HepG2 (cell line): Measurements from ENCODE around the gene GMPPB. TPM values are rescaled to one million over a fixed set of nuclear protein-coding genes. Genes with fewer than 3 reads are reported as not detected.

ENCODE experiments used
- ARNT ChIP-seq: fragments of 450-650 bp; IDR thresholded peaks from 2 replicates; pipeline ENCODE4 v1.6.1; 2017
- BATF2 ChIP-seq: sonication (generic); formaldehyde crosslinking; IDR thresholded peaks from 2 replicates; pipeline ENCODE4 v1.8.0; 2022; ENCODE audit warnings: mild to moderate bottlenecking, missing genetic modification reagents, moderate library complexity
- FOXC1 ChIP-seq: sonication (generic); formaldehyde crosslinking; IDR thresholded peaks from 2 replicates; pipeline ENCODE4 v1.8.0; 2022; ENCODE audit warnings: mild to moderate bottlenecking, missing genetic modification reagents, borderline replicate concordance
- HMGXB3 ChIP-seq: sonication (generic); formaldehyde crosslinking; IDR thresholded peaks from 2 replicates; pipeline ENCODE4 v1.4.0; 2020; ENCODE audit warnings: missing genetic modification reagents, borderline replicate concordance
- PTBP1 ChIP-seq: fragments of 200-400 bp; formaldehyde crosslinking; IDR thresholded peaks from 2 replicates; pipeline ENCODE4 v1.6.1; 2018; ENCODE audit warnings: low read length, low read depth; ENCODE audit not compliant: poor library complexity, severe bottlenecking
- RNF219 ChIP-seq: sonication (generic); formaldehyde crosslinking; IDR thresholded peaks from 2 replicates; pipeline ENCODE4 v1.5.0; 2020; ENCODE audit warnings: mild to moderate bottlenecking, missing genetic modification reagents
- TCF7 ChIP-seq: sonication (generic); IDR thresholded peaks from 2 replicates; pipeline ENCODE4 v1.6.1; 2016; ENCODE audit warnings: antibody characterized with exemption, low read depth
- ZBTB7B ChIP-seq: sonication (generic); formaldehyde crosslinking; IDR thresholded peaks from 2 replicates; pipeline ENCODE4 v1.4.0; 2020; ENCODE audit warnings: missing genetic modification reagents
- ZNF10 ChIP-seq: sonication (generic); formaldehyde crosslinking; IDR thresholded peaks from 2 replicates; pipeline ENCODE4 v1.4.0; 2020; ENCODE audit warnings: mild to moderate bottlenecking, low read depth, missing genetic modification reagents, borderline replicate concordance
- ZNF256 ChIP-seq: sonication (generic); formaldehyde crosslinking; conservative IDR thresholded peaks from 2 replicates; pipeline ENCODE4 v1.4.0; 2020; ENCODE audit warnings: missing genetic modification reagents
- ZNF282 ChIP-seq: fragments of 450-650 bp; IDR thresholded peaks from 2 replicates; pipeline ENCODE4 v1.6.1; 2018; ENCODE audit not compliant: partially characterized antibody
- ZNF572 ChIP-seq: sonication (generic); formaldehyde crosslinking; IDR thresholded peaks from 2 replicates; pipeline ENCODE4 v1.5.1; 2020; ENCODE audit warnings: mild to moderate bottlenecking, missing genetic modification reagents
- ZNF589 ChIP-seq: sonication (generic); formaldehyde crosslinking; conservative IDR thresholded peaks from 2 replicates; pipeline ENCODE4 v1.8.0; 2022; ENCODE audit warnings: mild to moderate bottlenecking, moderate library complexity, missing genetic modification reagents
- ZNF7 ChIP-seq: IDR thresholded peaks from 2 replicates; pipeline ENCODE4 v1.6.1; 2016; ENCODE audit warnings: missing biosample characterization, missing genetic modification reagents
- ZNF891 ChIP-seq: sonication (generic); formaldehyde crosslinking; IDR thresholded peaks from 2 replicates; pipeline ENCODE4 v1.5.0; 2020; ENCODE audit warnings: mild to moderate bottlenecking, missing genetic modification reagents
- polyA plus RNA-seq, 8 experiments: library from polyadenylated mRNA; depleted of rRNA in 3 of 8; stranded (reverse) in 7 of 8; unstranded in 1 of 8; fragments of >200 nt; fragmentation: Illumina TruSeq in 4 of 8; extraction: Trizol in 4 of 8; gene quantifications; 2 replicates each; pipeline versions ENCODE4 v1.2.1 to v1.2.3, GENCODE V29; 2011 to 2016; ENCODE audit warnings: low read depth in 4 of 8, missing spikeins in 1 of 8, mixed read lengths in 1 of 8; ENCODE audit not compliant: insufficient read depth in 1 of 8
- total RNA-seq, 5 experiments: library from RNA; depleted of rRNA; stranded (reverse); fragments of >200 nt; fragmentation: Illumina TruSeq; extraction: Trizol; gene quantifications; 2 replicates each; pipeline ENCODE4 v1.2.3, GENCODE V29; 2016; ENCODE audit warnings: low read depth in 1 of 5
- TF ChIP-seq, protein P1 (sequence below): sonication (generic); formaldehyde crosslinking; IDR thresholded peaks from 2 replicates; pipeline ENCODE4 v1.5.1; 2020; ENCODE audit warnings: mild to moderate bottlenecking, missing genetic modification reagents, moderate library complexity
- TF ChIP-seq, protein P2 (sequence below): sonication (generic); formaldehyde crosslinking; IDR thresholded peaks from 2 replicates; pipeline ENCODE4 v1.4.0; 2020; ENCODE audit warnings: missing genetic modification reagents, mild to moderate bottlenecking, borderline replicate concordance

Gene GMPPB
- total and polyA plus RNA-seq, 2 of the 13 experiments (the other 11 are each of a cell fraction or from before 2014, with no cell fraction given) = 6.5 to 23.1 TPM

DNA sequence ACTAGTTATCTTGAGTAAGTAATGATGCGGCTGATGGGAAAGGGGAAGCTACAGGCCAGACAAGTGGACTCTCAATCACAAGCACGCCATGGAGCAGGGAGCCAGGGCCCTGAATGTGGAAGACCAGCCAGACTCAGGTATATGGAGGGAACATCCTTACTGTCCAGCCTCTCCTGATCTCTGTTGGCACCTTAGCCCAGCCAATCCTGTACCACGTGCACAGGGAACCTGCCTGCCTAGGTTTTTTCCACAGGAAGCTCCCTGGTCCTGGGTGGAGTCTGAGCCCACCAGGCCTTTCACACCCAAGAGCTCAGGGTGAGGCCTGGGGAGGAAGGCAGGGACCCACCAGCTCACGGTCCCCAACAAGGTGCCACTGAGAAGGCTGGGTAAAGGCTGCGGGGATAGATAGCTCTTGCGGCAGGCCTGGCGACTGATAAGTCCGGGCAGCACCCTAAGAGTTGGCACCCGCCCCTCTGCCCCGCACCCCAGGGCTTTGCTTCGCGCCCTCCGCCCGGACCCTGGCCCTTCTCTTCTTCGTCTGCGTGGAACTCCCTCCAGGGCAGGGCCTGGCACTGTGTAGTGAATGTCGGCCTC, 50.5 kb downstream of the GMPPB start (continued):
- TF ChIP-seq, protein P1, sequence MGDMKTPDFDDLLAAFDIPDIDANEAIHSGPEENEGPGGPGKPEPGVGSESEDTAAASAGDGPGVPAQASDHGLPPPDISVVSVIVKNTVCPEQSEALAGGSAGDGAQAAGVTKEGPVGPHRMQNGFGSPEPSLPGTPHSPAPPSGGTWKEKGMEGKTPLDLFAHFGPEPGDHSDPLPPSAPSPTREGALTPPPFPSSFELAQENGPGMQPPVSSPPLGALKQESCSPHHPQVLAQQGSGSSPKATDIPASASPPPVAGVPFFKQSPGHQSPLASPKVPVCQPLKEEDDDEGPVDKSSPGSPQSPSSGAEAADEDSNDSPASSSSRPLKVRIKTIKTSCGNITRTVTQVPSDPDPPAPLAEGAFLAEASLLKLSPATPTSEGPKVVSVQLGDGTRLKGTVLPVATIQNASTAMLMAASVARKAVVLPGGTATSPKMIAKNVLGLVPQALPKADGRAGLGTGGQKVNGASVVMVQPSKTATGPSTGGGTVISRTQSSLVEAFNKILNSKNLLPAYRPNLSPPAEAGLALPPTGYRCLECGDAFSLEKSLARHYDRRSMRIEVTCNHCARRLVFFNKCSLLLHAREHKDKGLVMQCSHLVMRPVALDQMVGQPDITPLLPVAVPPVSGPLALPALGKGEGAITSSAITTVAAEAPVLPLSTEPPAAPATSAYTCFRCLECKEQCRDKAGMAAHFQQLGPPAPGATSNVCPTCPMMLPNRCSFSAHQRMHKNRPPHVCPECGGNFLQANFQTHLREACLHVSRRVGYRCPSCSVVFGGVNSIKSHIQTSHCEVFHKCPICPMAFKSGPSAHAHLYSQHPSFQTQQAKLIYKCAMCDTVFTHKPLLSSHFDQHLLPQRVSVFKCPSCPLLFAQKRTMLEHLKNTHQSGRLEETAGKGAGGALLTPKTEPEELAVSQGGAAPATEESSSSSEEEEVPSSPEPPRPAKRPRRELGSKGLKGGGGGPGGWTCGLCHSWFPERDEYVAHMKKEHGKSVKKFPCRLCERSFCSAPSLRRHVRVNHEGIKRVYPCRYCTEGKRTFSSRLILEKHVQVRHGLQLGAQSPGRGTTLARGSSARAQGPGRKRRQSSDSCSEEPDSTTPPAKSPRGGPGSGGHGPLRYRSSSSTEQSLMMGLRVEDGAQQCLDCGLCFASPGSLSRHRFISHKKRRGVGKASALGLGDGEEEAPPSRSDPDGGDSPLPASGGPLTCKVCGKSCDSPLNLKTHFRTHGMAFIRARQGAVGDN (CRISPR knock-in tag) = no peak
- TF ChIP-seq ZNF256 = 0 out of 2 replicates have a peak, but pooled peaks have one; percentile 5
- TF ChIP-seq, protein P2, sequence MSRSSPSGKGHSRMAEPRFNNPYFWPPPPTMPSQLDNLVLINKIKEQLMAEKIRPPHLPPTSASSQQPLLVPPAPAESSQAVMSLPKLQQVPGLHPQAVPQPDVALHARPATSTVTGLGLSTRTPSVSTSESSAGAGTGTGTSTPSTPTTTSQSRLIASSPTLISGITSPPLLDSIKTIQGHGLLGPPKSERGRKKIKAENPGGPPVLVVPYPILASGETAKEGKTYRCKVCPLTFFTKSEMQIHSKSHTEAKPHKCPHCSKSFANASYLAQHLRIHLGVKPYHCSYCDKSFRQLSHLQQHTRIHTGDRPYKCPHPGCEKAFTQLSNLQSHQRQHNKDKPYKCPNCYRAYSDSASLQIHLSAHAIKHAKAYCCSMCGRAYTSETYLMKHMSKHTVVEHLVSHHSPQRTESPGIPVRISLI (CRISPR knock-in tag) = no peak
- TF ChIP-seq ZNF7 (CRISPR knock-in tag) = no peak
- no peak for TF ChIP-seq PTBP1
- TF ChIP-seq FOXC1 (CRISPR knock-in tag) = peak; percentile 63; the same call in 1 of the 2 replicates
- TF ChIP-seq ZNF10 (CRISPR knock-in tag) = no peak
- TF ChIP-seq ARNT = no peak
- TF ChIP-seq HMGXB3 (CRISPR knock-in tag) = peak; percentile 26; the same call in 1 of the 2 replicates
- TF ChIP-seq ZBTB7B = no peak
- no peak for TF ChIP-seq RNF219 (CRISPR knock-in tag)
- TF ChIP-seq BATF2 (CRISPR knock-in tag) = no peak
- no peak for TF ChIP-seq TCF7
- no peak for TF ChIP-seq ZNF282
- TF ChIP-seq ZNF572 = no peak
- no peak for TF ChIP-seq ZNF589 (CRISPR knock-in tag)
- TF ChIP-seq ZNF891 (CRISPR knock-in tag) = peak; percentile 96
